GM21723 (cell line): Measurements from ENCODE around the gene MS4A4A.
"Not testable (repeated sequence)": the region's sequence is repeated elsewhere in the genome, so short reads cannot be mapped to it uniquely, and the experiment has no call there.

Source experiments
- ATAC-seq: cut with Tn5 transposase; IDR thresholded peaks from one replicate; pipeline ENCODE4 v1.9.1; 2021; ENCODE audit warnings: mild to moderate bottlenecking, moderate library complexity; ENCODE audit not compliant: unreplicated experiment

The MS4A4A gene

GRCh38 chr11:60280412-60280811, at the start of gene MS4A4A:
Gene MS4A4A (plus strand): TSS chr11:60280666. CDS start chr11:60280676, 10 bp downstream.
- ATAC-seq, result no peak

- no peak for ATAC-seq
Observed at GRCh38 chr11:60230681-60231080, 49.8 kb upstream of the MS4A4A start.

- ATAC-seq, result no peak
Observed at GRCh38 chr11:60235321-60235720, 45.1 kb upstream of the MS4A4A start.

GRCh38 chr11:60240662-60241061, 39.8 kb upstream of the MS4A4A start:
- ATAC-seq, result no peak

- no peak for ATAC-seq
Observed at GRCh38 chr11:60241786-60242185, 38.7 kb upstream of the MS4A4A start.

- ATAC-seq, result no peak
Observed at GRCh38 chr11:60242740-60243239, 37.7 kb upstream of the MS4A4A start, which contains the start of gene MS4A4E. Gene MS4A4E (minus strand): TSS chr11:60243137. CDS start chr11:60230055, 13,082 bp downstream.

- ATAC-seq, result no peak
Observed at GRCh38 chr11:60251485-60252212, 28.8 kb upstream of the MS4A4A start.

GRCh38 chr11:60252213-60253108, 28.0 kb upstream of the MS4A4A start:
- ATAC-seq, result no peak

GRCh38 chr11:60257956-60258722, 22.3 kb upstream of the MS4A4A start:
- no peak for ATAC-seq

- no peak for ATAC-seq
Observed at GRCh38 chr11:60261014-60261413, 19.5 kb upstream of the MS4A4A start.

- ATAC-seq, result no peak
Observed at GRCh38 chr11:60263402-60263801, 17.1 kb upstream of the MS4A4A start.

- ATAC-seq, result no peak
Observed at GRCh38 chr11:60264644-60265043, 15.8 kb upstream of the MS4A4A start.

- ATAC-seq, result no peak
Observed at GRCh38 chr11:60265373-60266214, 14.9 kb upstream of the MS4A4A start.

GRCh38 chr11:60274416-60274815, 6.0 kb upstream of the MS4A4A start:
- no peak for ATAC-seq

GRCh38 chr11:60281485-60281884, 1.0 kb downstream of the MS4A4A start:
- ATAC-seq, result no peak

- no peak for ATAC-seq
Observed at GRCh38 chr11:60282286-60282685, 1.8 kb downstream of the MS4A4A start.

- not testable (repeated sequence) for ATAC-seq
Observed at GRCh38 chr11:60285411-60286126, 5.1 kb downstream of the MS4A4A start.

GRCh38 chr11:60288531-60288930, 8.1 kb downstream of the MS4A4A start:
- no peak for ATAC-seq

- ATAC-seq, result no peak
Observed at GRCh38 chr11:60292145-60292544, 11.7 kb downstream of the MS4A4A start.
